NCI-H748 (cell line): ENCODE measurements around the gene TSPAN17.

ENCODE experiments used
- DNase-seq: peaks from one replicate; lab custom pipeline; 2025; ENCODE audit not compliant: unreplicated experiment; lab: John Stamatoyannopoulos, UW

The TSPAN17 gene

GRCh38 chr5:176639981-176640380 is 7.3 kb upstream of the TSPAN17 start:
- no peak for DNase-seq

DNA sequence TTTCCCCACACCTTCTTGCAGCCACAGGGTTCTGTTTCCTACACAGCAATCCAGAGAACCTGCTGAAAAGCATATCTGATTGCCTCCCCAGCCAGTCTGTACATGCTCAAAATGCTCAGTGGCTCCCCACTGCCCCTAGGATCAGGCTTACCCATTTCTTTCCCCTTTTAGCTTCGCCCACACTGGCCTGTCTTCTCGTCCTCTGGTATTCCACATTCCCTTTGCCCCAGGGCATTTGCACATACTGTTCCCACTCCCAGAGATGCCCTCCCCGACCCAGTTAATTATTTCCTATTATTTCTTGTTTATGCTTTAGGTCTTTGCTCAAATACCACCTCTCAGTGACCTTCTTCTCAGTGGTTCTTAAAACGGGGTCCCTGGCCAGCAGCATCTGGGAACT is 6.7 kb upstream of the TSPAN17 start:
- DNase-seq = no peak

- no peak for DNase-seq
Measured at GRCh38 chr5:176642675-176643490, 4.4 kb upstream of the TSPAN17 start.

GRCh38 chr5:176643491-176644219 is 3.6 kb upstream of the TSPAN17 start:
- no peak for DNase-seq

- DNase-seq = no peak
Measured at GRCh38 chr5:176644294-176644693, 3.0 kb upstream of the TSPAN17 start.

DNA sequence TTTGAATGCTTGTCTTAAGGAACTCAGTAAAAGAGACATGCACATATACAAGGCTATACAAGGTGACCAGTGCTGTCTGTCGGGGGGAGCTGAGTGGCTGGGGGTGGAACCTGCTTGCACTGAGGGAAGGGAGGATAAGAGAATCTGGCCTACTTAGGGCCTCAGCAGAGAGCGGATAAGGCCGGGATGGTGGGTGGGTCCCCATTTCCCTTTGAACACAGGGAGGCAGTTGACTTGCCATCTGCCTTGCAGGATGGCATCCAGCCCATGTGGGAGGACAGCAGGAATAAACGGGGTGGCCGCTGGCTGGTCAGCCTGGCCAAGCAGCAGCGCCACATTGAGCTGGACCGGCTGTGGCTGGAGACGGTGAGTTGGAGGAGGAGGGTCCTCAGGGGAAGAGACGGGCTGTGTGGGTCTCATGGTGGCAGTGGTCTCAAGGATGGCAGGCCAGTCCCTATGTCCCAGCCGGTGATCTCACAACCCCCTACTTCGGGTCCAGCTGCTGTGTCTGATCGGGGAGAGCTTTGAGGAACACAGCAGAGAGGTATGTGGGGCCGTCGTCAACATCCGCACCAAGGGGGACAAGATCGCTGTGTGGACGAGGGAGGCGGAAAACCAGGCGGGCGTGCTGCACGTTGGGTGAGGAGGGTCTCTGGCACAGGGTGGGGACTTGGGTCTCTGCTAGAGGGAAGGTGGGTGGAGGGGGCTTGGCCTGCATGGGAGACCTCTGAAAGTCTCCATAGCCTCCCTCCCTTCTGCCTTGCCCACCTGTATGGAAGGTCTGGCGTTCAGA is 2.2 kb upstream of the TSPAN17 start:
- DNase-seq = no peak

DNA sequence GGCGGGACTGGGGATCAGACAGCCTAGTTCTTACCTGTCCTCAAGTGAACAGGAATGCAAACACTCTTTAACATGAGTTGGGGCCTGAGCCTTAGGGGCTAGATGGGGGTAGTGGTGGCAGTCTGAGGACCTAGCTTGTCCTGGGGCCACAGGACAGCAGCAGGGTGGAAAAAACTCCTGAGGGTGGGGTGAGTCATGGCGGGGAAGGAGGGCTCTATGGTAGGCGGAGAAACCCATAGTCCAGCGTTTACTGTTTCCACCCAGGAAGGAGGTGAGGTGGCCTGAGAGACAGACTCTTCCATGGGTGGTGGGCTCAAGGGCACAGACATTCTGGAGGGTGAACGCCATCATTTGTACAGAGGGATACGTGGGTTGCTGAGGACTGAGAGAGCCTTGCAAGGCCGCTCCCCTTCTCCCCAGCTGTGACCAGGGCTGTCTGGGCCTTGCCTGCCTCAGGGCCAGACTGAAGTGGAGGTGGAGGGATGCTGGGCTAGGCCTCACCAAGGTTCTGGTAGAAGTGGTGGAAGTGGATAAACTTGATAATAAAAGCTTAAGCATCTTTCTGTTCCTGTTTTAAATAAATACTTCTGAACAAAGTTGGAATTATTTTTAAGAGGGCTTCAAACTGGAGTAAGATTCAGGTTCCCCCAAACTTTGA is 1.1 kb upstream of the TSPAN17 start:
- no peak for DNase-seq

GRCh38 chr5:176646707-176647029 is 616 bp upstream of the TSPAN17 start:
- DNase-seq = no peak

- DNase-seq = peak; percentile 73
Measured at GRCh38 chr5:176647843-176648473, 674 bp downstream of the TSPAN17 start.

DNA sequence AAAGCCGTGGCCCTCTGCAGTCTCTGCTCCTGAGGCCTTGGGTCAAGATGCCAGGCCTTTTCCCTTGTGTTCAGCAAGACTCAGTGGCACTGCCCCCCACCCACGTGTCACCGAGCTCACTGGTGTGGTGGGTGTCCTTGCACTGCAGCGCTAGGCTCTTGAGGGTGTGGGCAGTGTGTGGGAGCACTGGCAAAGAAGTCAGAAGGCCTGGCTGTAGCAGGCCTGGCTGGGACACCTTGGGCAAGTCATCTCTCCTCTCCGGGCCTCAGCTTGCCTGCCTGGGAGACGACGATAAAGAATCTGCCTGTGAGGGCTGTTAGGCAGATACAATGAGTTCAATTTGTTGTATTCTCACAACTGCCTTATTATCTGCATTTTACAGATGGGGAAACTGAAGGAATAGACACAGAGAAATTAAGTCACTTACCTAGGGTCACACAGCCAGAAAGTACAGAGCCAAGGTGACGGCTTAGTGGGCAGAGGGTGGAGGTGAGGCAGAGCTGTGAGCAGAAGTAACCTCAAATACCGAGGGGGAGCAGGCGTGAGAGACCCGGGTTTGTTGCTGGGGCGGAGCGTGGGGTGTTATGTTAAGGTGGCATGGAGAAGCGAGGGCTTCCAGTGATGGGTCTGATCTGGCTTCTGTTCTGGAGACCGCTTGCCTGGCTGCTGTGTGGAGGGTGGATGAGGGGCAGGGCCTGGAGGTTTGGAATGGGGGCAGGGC is 1.4 kb downstream of the TSPAN17 start:
- DNase-seq = no peak

DNA sequence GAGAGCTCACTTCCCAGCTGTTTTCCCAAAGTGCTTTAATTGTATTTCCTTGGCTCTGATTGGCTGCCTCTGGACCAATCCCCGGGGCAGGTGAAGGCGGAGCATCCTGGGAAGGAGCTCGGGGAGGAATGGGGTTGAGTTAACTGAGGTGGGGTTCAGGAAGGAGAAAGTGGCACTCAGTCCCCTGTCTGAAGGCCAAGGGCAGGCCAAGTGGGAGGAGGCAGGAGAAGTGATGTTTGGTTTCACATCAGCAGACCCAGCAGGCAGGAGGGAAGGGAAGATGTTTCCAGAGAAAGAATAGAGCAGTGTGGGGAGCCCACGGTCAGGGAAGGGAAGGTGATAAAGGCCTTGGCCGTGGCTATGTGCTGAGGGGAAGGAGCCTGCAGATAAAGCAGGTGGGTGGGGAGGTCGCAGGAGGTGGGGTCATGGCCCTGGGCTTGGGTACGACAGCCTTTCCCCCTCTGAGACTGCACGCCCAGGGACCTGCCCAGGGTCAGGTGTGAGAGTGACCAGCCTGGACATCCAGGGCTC is 3.1 kb downstream of the TSPAN17 start:
- DNase-seq = peak; percentile 14

- no peak for DNase-seq
Measured at GRCh38 chr5:176651472-176651980, 4.2 kb downstream of the TSPAN17 start.

DNA sequence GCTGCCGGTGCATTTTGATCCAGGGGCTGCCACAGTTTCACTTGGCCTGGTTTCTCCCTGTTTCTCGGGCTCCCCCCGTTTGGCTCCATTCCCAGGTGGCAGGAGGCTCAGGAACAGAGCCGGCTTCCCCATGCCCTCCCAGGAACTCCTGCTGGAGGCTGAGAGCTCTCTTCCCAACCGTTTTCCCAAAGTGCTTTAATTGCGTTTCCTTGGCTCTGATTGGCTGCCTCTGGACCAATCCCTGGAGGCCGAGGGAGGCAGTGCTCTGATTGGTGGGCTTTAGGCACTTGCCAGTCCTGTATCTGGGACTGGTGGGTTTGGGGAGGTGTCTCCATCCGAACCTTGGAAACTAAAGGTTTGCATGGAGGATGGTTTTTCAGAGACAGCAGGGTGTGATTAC is 4.9 kb downstream of the TSPAN17 start:
- no peak for DNase-seq

DNA sequence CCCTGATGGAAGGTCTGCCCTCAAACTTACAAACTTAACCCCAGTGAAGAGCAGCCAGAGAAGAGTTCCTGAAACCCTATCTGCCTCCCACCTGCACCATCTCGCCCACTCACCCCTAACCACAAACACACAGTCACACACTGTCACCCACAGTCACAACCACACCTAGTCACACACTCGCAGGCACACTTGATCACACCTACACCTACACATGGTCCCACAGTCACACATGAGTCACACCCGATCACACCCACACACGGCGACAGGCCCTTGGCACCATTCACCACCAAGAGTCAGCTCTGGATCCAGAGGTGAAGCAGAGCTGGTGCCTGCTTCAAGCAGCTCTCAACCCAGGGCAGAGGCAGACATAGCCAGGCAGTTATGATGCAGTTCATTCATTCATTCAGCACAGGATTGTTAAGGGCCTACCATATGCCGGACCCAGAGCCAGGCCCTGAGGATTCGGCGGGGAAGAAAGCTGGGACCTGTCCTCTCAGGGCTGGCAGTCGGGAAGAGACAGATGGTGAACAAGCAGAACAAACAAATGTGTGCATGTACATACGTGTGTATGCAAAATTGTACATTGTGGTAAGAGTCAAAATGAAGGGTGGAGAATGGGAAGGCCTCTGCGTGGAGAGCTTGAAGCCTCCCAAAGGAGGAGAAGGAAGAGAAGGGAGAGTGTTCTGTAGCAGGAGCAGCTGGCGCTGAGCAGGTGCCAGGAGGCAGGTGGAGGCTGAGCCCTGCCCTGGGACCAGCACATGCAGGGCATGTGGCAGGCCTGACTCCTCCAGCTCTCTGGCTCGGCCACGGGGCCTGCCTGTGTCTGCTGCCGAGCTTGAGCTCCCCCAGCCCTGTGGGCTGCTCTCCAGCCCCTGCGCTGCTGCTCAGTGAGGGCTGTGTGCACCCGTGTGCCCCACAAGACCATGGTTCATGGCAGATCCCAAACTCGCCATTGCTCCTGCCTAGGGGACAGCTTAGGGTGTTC is 6.4 kb downstream of the TSPAN17 start:
- DNase-seq = no peak

GRCh38 chr5:176654856-176655255 is 7.6 kb downstream of the TSPAN17 start:
- no peak for DNase-seq

DNA sequence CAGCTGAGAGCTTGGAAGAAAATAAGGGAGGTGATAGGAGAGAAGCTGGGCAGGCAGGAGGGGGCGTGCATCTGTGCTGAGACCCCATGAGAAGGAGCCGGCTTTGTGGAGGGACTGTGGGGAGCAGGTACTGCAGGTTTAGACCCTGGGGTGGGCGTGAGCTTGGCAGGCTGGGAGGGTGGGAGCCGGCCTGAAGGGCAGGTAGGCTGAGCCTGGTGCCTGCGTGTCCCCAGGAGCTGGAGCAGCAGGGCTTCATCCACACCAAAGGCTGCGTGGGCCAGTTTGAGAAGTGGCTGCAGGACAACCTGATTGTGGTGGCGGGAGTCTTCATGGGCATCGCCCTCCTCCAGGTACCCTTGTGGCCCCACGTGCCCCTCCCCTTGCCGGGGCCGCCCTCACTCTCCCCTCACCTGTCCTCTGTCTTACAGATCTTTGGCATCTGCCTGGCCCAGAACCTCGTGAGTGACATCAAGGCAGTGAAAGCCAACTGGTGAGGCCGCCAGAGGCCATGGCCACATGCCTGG is 9.2 kb downstream of the TSPAN17 start:
- DNase-seq = no peak

GRCh38 chr5:176658007-176658599 is 10.8 kb downstream of the TSPAN17 start:
- DNase-seq = peak; percentile 59
